Retinal pigment epithelial cell (primary cell): ENCODE measurements around the gene FER.

Source experiments
- DNase-seq: peaks from one replicate; pipeline ENCODE4 v3.0.0-alpha.2; 2010; ENCODE audit warnings: low read depth
- H3K4me3 ChIP-seq: 2 replicates; pipeline ENCODE4 v1.5.1; 2011; ENCODE audit warnings: mild to moderate bottlenecking, low read length, control low read depth, moderate library complexity
- CTCF ChIP-seq: conservative IDR thresholded peaks from 2 replicates; pipeline ENCODE4 v1.5.1; 2011; ENCODE audit warnings: low read depth, low read length, control low read depth, inconsistent platforms

Gene FER

GRCh38 chr5:109089191-109089590 lies 341.5 kb downstream of the FER start:
- H3K4me3 ChIP-seq: no peak overlapping the region
- no peak for DNase-seq
- no peak for TF ChIP-seq CTCF

GRCh38 chr5:109099081-109099480 lies 351.4 kb downstream of the FER start:
- no peak for TF ChIP-seq CTCF
- DNase-seq: no peak
- no peak overlapping the region for H3K4me3 ChIP-seq

- DNase-seq: no peak
- H3K4me3 ChIP-seq: no peak overlapping the region
- no peak for TF ChIP-seq CTCF
Measured at GRCh38 chr5:109100971-109101370, 353.3 kb downstream of the FER start.

GRCh38 chr5:109102096-109102690 lies 354.5 kb downstream of the FER start:
- no peak for TF ChIP-seq CTCF

GRCh38 chr5:109105631-109106267 lies 358.1 kb downstream of the FER start:
- H3K4me3 ChIP-seq: no peak overlapping the region
- TF ChIP-seq CTCF: no peak
- DNase-seq: peak; percentile 69

More at GRCh38 chr5:109102096-109102690, 354.5 kb downstream of the FER start:
- no peak overlapping the region for H3K4me3 ChIP-seq
- no peak for DNase-seq

GRCh38 chr5:109111680-109112079 lies 364.0 kb downstream of the FER start:
- DNase-seq: no peak
- TF ChIP-seq CTCF: no peak
- H3K4me3 ChIP-seq: no peak overlapping the region

GRCh38 chr5:109113608-109114007 lies 365.9 kb downstream of the FER start:
- no peak overlapping the region for H3K4me3 ChIP-seq
- no peak for TF ChIP-seq CTCF

More at GRCh38 chr5:109113608-109114007, 365.9 kb downstream of the FER start:
- no peak for DNase-seq
